GM18502 (cell line): ENCODE results near the gene CCNY.

ENCODE experiments used
- ATAC-seq: cut with Tn5 transposase; IDR thresholded peaks from one replicate; pipeline ENCODE4 v1.9.1; 2021; ENCODE audit warnings: mild to moderate bottlenecking; ENCODE audit not compliant: unreplicated experiment, poor library complexity

The CCNY gene

GRCh38 chr10:35465673-35466072 is 129.4 kb downstream of the CCNY start:
- ATAC-seq = no peak

DNA sequence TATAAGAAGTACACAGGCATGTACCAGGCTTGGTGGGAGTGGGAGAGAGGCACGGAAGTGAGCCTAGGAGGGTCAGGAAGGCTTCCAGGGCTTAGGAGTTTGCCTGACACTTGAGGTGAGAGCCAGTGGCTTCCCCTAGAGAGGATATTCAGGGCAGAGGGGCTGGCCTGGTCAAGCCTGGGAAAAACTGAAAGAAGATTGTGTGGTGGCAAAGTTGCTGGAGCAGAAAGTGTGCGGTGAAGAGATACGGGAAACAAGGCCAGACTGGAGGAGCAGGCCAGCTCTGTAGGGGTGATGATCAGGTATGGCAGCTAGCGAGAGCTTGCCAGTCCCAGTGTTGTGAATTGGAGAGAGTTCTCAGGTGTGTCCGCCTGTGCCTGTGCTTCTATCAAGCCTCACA is 129.9 kb downstream of the CCNY start:
- no peak for ATAC-seq

DNA sequence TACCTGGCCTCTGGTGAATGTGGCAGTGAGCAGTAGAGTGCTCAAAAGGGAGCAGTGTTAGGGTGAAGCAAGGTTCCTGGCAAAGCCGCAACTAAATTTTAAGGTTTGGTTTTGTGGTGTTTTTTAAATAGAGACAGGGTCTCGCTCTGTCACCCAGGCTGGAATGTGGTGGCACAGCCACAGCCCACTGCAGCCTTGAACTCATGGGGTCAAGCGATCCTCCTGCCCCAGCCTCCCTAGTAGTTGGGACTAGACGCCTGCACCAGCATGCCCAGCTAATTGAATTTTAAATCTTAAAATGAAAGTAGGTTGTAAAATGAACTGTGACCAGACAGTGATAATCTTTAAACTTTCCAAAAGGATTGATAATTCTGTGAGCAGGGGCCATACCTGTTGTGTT is 130.4 kb downstream of the CCNY start:
- no peak for ATAC-seq

GRCh38 chr10:35467186-35467585 is 130.9 kb downstream of the CCNY start:
- ATAC-seq = no peak

DNA sequence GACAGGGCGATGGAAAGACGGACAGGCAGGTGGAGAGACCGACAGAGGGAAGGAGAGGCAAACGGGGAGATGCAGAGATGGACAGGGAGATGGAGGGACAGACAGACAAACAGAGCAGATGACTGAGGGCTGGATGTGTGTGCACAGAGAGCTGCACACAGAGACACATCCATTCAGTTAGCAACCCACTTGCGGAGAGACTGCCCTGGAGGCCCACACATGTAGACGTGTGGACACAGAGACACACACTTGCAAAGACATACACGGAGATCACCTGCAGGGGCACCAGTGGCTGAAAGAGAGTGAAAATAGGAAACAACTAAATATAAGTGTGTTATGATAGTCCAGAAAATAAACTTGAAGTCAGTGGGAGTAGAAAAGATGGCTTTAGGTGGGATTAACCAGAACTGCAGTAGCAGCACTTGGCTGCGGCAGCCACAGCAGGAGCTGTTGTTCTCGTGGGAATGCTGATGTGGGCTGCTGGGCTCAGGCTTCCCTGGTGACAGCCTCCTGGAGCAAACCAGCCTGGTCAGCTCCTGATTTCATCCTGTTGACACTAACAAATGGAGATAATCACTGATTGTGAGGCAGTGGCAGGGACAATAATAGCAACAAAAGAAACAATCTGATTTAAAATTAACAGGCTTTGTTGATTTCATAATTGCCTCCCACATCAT is 134.1 kb downstream of the CCNY start:
- ATAC-seq = no peak

DNA sequence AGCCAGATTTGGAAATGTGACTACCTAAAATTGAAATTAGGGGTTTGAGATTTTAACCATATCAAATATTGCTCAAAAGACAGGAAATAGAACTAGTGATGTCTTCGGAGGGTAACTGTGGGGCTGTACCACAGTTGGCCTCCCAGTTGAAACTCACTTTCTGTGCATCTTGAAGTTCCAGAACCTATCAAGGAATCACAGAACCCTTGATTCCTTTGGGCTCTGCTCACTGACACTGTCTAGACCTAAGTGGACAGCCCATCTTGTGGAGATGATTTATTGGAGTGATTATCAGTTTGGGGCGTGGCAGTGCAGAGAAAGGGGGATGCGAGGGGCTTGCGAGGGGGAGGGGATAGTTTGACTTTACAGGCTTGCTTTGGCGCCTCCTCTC is 134.6 kb downstream of the CCNY start:
- ATAC-seq = no peak

DNA sequence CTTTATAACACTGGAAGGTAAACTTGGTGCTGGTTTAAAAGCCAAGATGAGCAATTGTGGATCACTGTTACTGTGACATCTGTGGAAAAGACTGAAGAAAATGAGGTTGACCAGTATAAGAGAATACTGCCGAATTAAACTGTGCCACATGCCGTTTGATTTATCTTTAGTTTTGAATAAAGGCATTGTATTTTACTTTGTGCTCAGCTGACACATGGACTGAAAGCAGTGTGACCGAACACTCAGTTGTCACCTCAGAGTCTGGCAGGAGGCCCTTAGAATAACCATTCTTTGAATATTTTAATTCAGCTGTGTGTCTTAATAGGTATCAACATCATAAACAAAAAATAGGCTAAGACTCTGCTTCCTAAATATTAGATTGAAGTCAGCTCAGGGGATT is 135.1 kb downstream of the CCNY start:
- no peak for ATAC-seq

DNA sequence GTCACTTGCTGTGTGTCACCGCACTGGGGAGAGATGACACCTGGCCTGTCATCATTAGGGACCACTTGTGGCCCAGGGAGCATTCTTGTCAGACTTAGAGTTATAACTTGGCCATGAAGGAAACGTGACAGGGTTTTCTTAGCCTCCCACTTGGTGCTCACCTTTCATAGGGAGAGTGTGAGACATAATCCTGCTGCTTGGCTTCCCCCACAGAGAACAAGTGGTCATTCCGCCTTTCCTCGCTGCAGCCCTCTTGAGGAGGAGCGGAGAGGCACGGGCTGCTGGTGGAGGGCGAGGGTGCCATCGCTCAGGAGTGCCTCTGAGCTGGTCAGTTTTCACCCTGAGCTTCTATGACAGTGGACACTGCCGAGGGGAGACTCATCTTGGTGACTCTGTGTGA is 143.8 kb downstream of the CCNY start:
- no peak for ATAC-seq

DNA sequence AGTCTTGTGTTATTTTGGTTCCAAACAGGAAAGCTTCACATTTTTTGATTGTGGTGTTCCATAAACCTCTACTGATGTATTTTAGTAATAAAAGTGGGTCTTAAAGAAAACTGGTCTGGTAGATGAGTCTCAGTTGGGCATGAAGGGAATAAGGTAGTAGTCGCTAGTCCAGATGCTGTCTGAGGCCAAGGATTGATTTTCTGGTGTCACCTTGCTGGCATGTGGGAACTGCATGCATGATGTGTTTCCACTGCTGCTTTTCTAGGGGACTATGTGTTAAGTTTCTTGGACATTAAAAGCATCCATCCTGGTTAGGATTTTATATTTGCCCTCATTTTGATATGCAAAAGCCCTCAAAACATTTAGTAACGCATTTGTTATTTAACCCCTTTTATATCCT is 145.1 kb downstream of the CCNY start:
- ATAC-seq = no peak

GRCh38 chr10:35486297-35486990 is 150.1 kb downstream of the CCNY start:
- no peak for ATAC-seq

GRCh38 chr10:35487336-35488034 is 151.2 kb downstream of the CCNY start:
- no peak for ATAC-seq

- ATAC-seq = no peak
These were observed 151.9 kb downstream of the CCNY start for GRCh38 chr10:35488228-35488627.

- no peak for ATAC-seq
These were observed 156.3 kb downstream of the CCNY start for GRCh38 chr10:35492386-35493195.

- no peak for ATAC-seq
These were observed 157.1 kb downstream of the CCNY start for GRCh38 chr10:35493196-35494118.

DNA sequence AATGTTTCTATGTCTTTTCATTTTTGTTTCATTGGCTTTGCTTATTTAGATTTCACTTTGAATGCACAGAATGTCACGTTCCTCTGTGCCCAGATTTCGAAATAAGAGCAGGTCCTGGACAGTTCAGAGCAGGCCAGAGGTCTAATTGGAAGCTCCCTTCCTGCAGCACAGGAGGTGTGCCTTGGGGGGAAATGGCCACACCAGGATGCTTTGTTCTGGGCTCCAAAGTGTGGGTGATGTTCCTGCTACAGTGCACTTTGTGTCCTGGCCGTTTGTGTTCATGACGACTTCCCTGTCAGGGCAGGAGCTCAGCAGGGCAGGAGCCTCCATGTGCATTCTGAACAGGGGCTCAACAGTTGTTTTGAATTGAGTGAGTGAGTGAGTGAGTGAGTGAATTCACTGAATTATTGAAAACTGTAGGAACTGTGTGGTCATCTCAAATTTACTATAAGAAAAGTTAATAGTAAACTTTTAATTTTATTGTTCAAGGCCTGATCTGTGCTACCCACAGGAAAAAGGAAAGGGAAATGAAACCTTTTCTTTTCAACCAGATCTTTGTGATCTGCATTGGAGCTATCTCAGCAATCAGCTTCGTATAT is 159.3 kb downstream of the CCNY start:
- ATAC-seq = peak; percentile 67

GRCh38 chr10:35497909-35498308 is 161.6 kb downstream of the CCNY start:
- no peak for ATAC-seq

- ATAC-seq = peak; percentile 76
These were observed 162.4 kb downstream of the CCNY start for GRCh38 chr10:35498693-35499092.

GRCh38 chr10:35501923-35502322 is 165.6 kb downstream of the CCNY start:
- ATAC-seq = no peak

DNA sequence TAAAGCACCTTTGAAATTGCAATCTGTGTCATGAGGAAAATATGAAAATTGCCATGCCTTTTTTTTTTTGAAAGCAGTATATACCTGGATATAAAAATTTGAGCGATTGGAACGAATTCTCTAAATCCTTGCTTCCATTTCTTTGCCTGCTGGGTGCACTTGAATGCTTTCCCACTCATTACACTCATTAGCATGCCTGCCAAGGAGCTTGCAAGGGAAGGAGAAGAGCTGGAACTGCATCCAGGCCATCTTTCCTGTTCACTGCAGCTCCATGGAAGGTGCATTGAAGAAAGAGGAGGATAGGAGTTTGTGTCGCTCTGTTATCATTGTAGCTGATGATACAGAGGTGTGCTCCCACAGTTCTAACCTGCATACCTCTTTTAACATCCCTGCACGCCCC is 166.4 kb downstream of the CCNY start:
- no peak for ATAC-seq
